GM12878 (cell line): ENCODE results near the gene PARN.

Experiments
- ATF2 ChIP-seq: IDR thresholded peaks from 2 replicates; pipeline ENCODE4 v1.6.1; 2012; ENCODE audit warnings: low read length, inconsistent platforms
- HCFC1 ChIP-seq: fragments of 150-350 bp; IDR thresholded peaks from 2 replicates; pipeline ENCODE4 v1.6.1; 2014; ENCODE audit warnings: low read length
- KDM1A ChIP-seq: fragments of 200-600 bp; sonication (generic); IDR thresholded peaks from 2 replicates; pipeline ENCODE4 v1.6.1; 2016; ENCODE audit warnings: borderline replicate concordance
- NR2C1 ChIP-seq: fragments of 450-650 bp; IDR thresholded peaks from 2 replicates; pipeline ENCODE4 v1.6.1; 2017; ENCODE audit warnings: antibody characterized with exemption, mild to moderate bottlenecking, moderate library complexity
- REST ChIP-seq: IDR thresholded peaks from 2 replicates; pipeline ENCODE4 v1.6.1; 2012; ENCODE audit warnings: mild to moderate bottlenecking, low read depth, low read length

- TF ChIP-seq ATF2: no peak
- TF ChIP-seq NR2C1: no peak
- no peak for TF ChIP-seq KDM1A
- TF ChIP-seq REST: no peak
- no peak for TF ChIP-seq HCFC1
These were observed 127.7 kb downstream of the PARN start for GRCh38 chr16:14502256-14502875.
